GM19043 (cell line): Measurements from ENCODE around the gene DNAJC7.

Experiments
- ATAC-seq: cut with Tn5 transposase; IDR thresholded peaks from one replicate; pipeline ENCODE4 v1.9.1; 2021; ENCODE audit warnings: low read depth; ENCODE audit not compliant: unreplicated experiment

Gene DNAJC7

GRCh38 chr17:42016941-42017865 is at the start of gene DNAJC7:
Gene DNAJC7, minus strand, starts transcription at chr17:42017439. Its CDS starts 23 bp downstream, at chr17:42017416.
- peak; percentile 82 for ATAC-seq

- no peak for ATAC-seq
These were observed 48.0 kb upstream of the DNAJC7 start for GRCh38 chr17:42065201-42065600.

GRCh38 chr17:42062681-42063080 is 45.4 kb upstream of the DNAJC7 start:
- ATAC-seq: no peak

DNA sequence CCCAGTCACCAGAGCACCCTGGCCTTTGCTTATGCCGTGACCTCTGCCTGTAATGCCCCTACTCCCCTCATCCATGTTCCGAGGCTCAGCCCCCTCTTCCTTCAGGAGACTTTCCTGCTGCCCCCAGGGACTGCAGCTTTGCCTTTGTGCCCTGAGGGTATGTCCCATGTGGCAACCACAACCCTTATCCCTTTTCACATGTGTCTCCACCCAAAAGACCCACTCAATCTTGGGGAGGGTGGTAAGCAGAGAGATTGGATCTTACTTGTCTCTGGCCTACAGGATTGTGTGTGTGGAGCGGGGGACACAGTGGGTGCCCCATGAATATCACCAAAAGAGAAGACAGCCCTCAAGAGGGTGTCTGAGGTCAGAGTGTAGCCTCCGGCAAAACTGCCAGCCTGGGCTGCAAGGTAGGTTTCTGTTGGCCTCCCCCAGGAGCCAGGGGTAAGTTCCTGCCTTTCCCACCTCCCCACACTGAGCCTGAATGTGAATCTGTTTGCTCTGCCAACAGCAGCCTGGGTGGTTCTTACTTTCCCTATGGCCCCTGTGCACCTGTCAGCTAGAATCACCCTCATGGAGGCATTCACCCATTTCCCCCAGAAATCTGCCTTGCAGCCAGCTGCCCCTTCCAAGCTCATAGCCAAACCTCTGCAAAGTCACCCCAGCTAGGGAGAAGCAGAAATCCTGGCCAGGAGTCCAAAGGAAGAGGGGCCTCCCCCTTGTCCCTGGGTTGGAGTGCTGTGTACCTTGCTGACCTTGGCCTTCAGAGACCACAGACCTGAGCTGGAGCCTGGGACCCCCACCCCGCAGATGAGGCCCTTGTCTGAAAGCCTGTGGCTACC is 44.6 kb upstream of the DNAJC7 start:
- ATAC-seq: no peak

GRCh38 chr17:42060231-42060630 is 43.0 kb upstream of the DNAJC7 start:
- no peak for ATAC-seq

DNA sequence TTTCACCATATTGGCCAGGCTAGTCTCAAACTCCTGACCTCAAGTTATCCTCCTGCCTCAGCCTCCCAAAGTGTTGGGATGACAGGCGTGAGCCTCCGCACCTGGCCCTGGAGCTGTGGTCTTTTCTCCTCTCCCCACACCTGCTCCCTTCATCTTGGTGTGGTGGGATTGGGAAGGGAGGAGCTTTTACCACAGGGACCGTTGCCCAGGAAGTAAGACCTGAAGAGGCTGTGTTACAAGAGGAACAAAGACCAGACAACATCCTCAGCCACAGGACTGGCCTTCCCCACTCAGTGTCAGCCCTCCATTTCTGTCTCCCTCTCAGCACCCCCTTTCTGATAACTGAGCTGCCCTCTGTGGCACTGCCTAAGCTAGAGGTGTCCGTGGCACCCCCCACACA is 42.6 kb upstream of the DNAJC7 start:
- no peak for ATAC-seq

DNA sequence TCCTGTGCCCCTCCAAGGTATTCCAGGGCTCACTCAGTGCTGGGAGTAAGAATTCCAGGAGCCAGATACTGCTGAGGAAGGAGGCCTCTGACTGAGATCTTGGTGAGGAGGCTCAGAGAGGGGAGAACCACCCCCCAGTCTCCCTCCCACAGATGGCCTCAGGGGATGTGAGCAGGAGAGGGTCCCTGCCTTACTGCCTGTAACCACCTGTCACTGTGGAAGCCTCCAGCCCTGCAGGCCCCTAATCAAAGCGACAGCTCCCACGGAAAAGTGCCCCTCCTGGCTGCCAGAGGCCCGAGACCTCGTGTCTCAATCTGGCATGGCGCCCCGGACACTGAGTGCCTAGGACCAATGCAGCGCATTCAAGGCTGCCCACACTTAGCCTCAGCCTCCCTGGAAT is 40.8 kb upstream of the DNAJC7 start:
- ATAC-seq: no peak

GRCh38 chr17:42056635-42057034 is 39.4 kb upstream of the DNAJC7 start:
- ATAC-seq: no peak

GRCh38 chr17:42055496-42055895 is 38.3 kb upstream of the DNAJC7 start:
- no peak for ATAC-seq

DNA sequence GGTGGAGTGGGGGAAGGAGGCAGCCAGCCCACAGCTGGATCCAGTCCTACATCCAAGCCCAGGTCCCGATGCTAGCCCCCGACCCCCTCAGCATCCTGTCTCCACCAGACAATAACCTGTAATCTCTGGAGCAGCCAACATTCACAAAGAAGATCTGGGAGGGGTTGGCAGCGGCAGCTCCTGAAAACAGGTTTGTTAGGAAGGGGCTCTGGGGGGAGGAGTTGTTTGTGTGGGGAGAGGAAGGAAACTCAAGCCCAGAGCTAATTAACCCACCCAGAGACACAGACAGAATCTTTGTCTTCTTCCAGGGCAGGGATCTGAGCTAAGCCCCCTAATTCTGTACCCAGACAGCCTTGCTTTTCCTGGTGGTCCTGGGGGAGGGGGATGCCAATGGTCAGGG is 37.8 kb upstream of the DNAJC7 start:
- no peak for ATAC-seq

- no peak for ATAC-seq
These were observed 36.7 kb upstream of the DNAJC7 start for GRCh38 chr17:42053731-42054500.

GRCh38 chr17:42052346-42052877 is 35.2 kb upstream of the DNAJC7 start:
- ATAC-seq: no peak

DNA sequence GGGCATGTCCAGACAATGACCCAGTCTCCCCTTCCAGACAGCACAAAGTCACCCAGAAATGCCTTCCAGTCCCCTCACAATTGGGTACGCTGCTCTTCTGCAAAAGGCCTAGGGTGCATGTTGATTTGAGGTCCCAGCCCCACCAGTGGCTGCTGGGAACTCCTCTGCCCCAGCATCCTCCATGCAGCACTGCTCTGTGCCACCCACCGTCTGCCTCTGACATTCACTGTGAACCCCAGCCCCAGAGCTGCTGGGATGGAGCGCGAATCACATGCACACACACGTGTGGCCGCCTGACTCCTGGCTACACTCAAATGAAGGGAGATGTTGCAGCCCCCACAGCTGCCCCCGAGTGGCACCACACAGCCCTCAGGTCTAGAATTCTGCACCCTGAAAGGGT is 34.4 kb upstream of the DNAJC7 start:
- ATAC-seq: no peak

DNA sequence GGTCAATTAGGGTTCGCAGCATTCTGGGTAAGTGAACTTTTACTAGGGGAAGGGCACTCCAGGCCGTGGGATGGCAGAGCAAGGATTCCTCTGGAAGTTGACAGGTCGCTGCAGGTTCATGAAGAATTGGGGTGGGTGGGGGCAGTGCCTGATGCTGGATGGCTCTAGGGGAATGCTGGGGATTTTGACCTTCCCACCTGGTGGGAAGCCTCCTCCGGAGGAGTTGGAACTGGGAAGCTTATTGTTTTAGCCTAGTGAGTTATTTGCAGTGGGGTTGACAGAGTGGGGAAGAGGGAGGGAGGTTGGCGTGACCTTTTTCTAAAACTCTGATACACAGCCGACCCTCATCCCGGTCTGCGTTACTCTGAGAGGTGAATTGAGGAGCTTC is 33.8 kb upstream of the DNAJC7 start:
- ATAC-seq: no peak

DNA sequence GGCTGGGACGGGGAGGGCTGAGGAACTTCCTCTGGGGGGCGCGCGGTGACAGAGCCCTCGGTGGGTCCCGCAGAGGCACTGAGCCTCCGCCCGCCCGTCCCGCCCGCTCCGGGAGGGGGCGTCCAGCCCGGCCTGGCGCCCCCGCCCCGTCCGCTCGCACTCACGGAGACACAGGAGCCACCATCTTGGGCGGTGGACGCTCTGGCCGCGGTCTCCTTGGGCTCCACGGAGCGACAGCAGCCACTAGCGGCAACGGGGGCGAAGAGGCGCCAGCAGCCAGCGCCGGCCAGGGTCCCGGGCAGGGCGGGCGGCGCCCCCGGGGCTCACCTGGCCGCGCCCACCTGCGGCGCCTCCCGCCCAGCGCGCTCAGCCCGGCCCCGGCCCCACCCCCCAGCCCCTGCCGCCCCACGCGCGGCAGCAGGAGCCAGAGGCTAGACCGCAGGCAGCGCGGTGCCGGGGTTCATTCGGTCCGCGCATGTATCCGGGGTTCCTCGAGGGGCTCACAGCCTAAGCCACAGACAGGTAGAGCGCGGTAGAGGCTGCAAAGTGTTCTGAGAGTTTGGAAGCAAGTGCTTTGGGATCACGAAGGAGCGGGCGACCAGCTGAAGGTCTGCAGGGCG is 33.3 kb upstream of the DNAJC7 start, which contains the start of gene C17orf113:
TSS of gene C17orf113 (minus strand) at position 209 of the 620 bp plus-strand sequence. CDS start 7,225 bp downstream, outside the sequence.
- ATAC-seq: no peak

DNA sequence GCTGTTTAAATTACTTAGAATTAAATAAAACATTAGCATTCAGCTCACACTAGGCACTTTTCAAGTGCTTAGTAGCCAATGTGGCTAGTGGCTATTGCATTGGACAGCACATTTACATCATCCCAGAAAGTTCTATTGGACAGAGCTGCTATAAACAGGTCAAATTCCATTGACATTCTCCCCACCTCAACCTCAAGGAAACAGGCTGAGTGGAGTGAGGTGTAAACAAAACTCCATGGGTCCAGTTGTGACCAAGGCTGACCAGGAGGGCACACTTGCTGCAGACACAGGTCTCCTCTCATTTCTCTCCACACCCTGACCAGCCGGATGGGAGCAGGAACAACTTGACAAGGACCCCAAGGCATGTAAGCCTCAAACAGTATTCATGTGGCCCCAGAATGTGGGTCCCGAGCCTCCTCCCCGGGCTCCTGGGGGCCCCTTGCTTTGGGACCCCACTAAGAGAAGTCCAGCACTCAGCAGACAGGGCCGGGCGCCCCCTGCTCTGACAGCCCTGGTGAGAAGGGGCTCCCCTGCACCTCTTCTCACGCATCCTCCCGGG is 32.7 kb upstream of the DNAJC7 start:
- no peak for ATAC-seq

- ATAC-seq: no peak
These were observed 30.1 kb upstream of the DNAJC7 start for GRCh38 chr17:42047343-42047742.

DNA sequence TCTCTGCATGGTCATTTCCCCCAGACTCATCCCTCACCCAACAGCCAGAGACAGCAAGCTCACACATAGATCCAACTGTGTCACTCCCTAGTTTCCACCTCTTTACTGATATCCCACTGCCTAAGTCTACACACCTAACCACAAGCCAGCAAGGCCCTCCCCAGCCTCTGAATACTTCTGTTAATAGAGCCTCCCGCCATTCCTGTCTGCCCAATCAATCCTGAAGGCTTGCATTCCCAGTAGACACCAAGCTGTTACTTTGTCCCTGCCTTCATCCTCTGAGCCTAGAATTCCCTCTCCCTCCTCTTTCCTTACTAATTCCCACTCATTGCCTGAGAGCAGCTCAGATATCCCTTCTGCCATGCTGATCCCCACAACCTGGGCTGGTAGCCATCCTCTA is 28.5 kb upstream of the DNAJC7 start:
- no peak for ATAC-seq

DNA sequence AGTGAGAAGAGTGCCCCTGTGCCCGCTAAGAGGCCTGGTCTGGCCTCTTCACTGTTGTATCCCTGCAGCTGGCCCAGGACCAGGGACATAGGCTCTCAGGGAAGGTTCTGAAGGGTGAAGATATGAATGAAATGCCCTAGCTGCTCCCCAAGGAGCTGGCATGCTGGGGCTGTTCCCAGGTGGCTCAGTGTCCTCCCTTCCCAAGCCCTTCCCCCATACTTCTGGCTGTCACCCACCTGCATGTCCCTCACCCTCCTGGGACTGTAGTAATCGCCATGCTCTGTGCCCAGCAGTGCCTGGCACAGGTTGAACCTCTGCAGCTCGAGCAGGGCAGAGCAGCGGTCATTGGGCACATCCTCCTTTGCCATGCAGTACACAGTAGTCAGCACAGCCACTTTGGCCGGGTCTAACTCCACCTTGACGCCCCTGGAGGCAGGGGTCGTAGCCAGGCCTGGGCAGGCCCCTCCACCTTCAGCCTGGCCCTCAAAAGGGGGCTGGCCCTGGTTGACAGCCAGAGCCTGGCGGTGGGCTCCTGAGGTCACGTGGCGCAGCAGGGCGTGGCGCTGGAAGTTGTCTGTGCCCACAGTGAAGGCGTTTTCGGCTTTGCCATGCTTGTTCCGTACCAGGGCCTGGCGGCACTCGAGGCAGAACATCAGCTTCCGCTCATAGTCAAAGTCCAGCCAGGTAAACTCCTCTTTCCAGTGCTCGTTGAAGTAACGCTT is 25.5 kb upstream of the DNAJC7 start:
- ATAC-seq: no peak
